ENCODE data around the gene CMTM8.

CMTM8 gene

DNA sequence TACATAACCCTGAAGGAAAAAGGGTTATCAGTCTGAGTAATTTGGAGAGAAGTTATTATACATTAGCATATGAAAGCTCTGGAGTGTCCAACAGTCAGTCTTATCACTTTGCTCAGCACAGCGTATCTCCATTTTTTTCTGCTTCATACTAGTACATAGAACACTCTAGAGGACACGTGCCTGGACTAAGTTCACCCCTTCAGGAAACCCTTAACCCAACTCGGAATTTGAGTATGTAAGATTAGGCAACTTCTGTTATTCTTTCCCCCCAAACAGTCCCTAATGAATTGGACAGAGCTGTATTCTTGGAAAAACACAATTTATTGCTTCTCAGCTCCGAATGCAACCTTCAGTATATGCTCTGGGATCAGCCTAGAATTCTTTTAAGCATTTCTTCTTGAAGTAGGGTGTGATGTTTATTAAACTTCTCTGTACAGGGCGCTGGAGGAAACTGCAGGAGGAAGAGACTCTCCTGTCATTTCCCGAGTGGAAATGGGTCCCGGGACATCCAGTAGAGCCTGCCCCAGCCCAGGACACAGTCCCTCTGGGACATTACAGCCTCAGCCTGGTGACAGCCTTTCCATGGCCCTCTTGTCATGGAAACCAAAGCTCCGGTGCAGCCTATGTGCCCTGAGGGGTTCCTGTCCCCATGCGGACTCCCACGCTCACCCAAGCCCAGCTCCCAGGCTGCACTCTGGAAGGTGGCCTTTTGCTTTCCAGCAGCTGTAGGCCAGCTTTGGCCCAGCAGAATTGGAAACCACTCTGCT, 37.3 kb upstream of the CMTM8 start:
- H2AFZ ChIP-seq (ENCODE audit: low read depth) = no peak overlapping the region

GRCh38 chr3:32202496-32202895, 36.0 kb upstream of the CMTM8 start:
- Histone ChIP-seq H3K27ac (no peak overlapping the region), H3K4me3 (IDR thresholded peaks at IDR 0.05; ENCODE audit: insufficient read depth, low read depth, low read length) (no peak overlapping the region)
- TF ChIP-seq, protein P1, sequence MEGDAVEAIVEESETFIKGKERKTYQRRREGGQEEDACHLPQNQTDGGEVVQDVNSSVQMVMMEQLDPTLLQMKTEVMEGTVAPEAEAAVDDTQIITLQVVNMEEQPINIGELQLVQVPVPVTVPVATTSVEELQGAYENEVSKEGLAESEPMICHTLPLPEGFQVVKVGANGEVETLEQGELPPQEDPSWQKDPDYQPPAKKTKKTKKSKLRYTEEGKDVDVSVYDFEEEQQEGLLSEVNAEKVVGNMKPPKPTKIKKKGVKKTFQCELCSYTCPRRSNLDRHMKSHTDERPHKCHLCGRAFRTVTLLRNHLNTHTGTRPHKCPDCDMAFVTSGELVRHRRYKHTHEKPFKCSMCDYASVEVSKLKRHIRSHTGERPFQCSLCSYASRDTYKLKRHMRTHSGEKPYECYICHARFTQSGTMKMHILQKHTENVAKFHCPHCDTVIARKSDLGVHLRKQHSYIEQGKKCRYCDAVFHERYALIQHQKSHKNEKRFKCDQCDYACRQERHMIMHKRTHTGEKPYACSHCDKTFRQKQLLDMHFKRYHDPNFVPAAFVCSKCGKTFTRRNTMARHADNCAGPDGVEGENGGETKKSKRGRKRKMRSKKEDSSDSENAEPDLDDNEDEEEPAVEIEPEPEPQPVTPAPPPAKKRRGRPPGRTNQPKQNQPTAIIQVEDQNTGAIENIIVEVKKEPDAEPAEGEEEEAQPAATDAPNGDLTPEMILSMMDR (conservative IDR thresholded peaks at IDR 0.05; ENCODE audit: low read depth, low read length) = no peak

More for the DNA sequence above, 37.3 kb upstream of the CMTM8 start:
- no peak overlapping the region for H3K4me3 ChIP-seq (IDR thresholded peaks at IDR 0.05; ENCODE audit: insufficient read depth, low read depth, low read length)
- no peaks in the 10 kb centered on the region for H3K79me2 ChIP-seq (ENCODE audit: insufficient read depth, low read depth)
- H3K4me1 ChIP-seq (ENCODE audit: low read depth, poor library complexity, severe bottlenecking) = no peaks in the 10 kb centered on the region
- no peak overlapping the region for H3K9ac ChIP-seq
- H3K36me3 ChIP-seq (ENCODE audit: insufficient read depth) = no peaks in the 10 kb centered on the region
- TF ChIP-seq, protein P1 (conservative IDR thresholded peaks at IDR 0.05; ENCODE audit: low read depth, low read length) = no peak
- H3K27ac ChIP-seq = no peak overlapping the region
- no peaks in the 10 kb centered on the region for H4K20me1 ChIP-seq (ENCODE audit: insufficient read depth)
- no peak overlapping the region for H3K4me2 ChIP-seq
- H3K27me3 ChIP-seq (ENCODE audit: insufficient read depth, low read depth) = no peaks in the 10 kb centered on the region

GRCh38 chr3:32203854-32204253, 34.6 kb upstream of the CMTM8 start:
- no peaks in the 10 kb centered on the region for H3K36me3 ChIP-seq (ENCODE audit: insufficient read depth)
- TF ChIP-seq, protein P1 (conservative IDR thresholded peaks at IDR 0.05; ENCODE audit: low read depth, low read length) = no peak
- H3K79me2 ChIP-seq (ENCODE audit: insufficient read depth, low read depth) = no peaks in the 10 kb centered on the region
- H3K4me1 ChIP-seq (ENCODE audit: low read depth, poor library complexity, severe bottlenecking) = no peaks in the 10 kb centered on the region
- no peak overlapping the region for H3K4me2 ChIP-seq
- no peaks in the 10 kb centered on the region for H4K20me1 ChIP-seq (ENCODE audit: insufficient read depth)
- no peak overlapping the region for H3K4me3 ChIP-seq (IDR thresholded peaks at IDR 0.05; ENCODE audit: insufficient read depth, low read depth, low read length)
- no peak overlapping the region for H3K27ac ChIP-seq
- no peaks in the 10 kb centered on the region for H3K27me3 ChIP-seq (ENCODE audit: insufficient read depth, low read depth)
- H2AFZ ChIP-seq (ENCODE audit: low read depth) = no peak overlapping the region
- no peak overlapping the region for H3K9ac ChIP-seq

More at GRCh38 chr3:32202496-32202895, 36.0 kb upstream of the CMTM8 start:
- Histone ChIP-seq H3K79me2 (ENCODE audit: insufficient read depth, low read depth) (no peaks in the 10 kb centered on the region), H2AFZ (ENCODE audit: low read depth) (no peak overlapping the region), H3K36me3 (ENCODE audit: insufficient read depth) (no peaks in the 10 kb centered on the region), H3K4me2 (no peak overlapping the region), H3K4me1 (ENCODE audit: low read depth, poor library complexity, severe bottlenecking) (no peaks in the 10 kb centered on the region), H3K27me3 (ENCODE audit: insufficient read depth, low read depth) (no peaks in the 10 kb centered on the region), H4K20me1 (ENCODE audit: insufficient read depth) (no peaks in the 10 kb centered on the region), H3K9ac (no peak overlapping the region)

DNA sequence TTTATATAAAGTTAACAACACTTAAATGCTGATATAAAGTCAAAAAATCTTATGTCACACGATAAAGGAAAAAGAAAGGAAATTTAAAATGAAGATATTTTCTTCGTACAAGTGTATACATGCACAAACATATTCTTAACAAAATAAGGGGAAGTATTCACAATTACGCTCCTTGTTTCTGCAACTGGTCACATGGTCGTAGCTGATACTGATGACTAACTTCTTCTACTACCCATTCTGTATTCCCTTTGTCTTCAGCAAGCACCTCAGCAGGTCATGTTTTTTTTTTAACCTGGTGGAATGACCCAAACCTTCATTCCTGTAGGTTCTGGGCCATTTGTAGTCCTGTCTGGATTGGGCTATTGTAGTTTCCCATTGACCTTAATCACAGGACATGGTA, 30.0 kb upstream of the CMTM8 start:
- Histone ChIP-seq H3K4me3 (IDR thresholded peaks at IDR 0.05; ENCODE audit: insufficient read depth, low read depth, low read length) (no peak overlapping the region), H3K4me2 (no peak overlapping the region), H3K36me3 (ENCODE audit: insufficient read depth) (no peaks in the 10 kb centered on the region), H2AFZ (ENCODE audit: low read depth) (no peak overlapping the region), H3K79me2 (ENCODE audit: insufficient read depth, low read depth) (no peaks in the 10 kb centered on the region), H4K20me1 (ENCODE audit: insufficient read depth) (no peaks in the 10 kb centered on the region), H3K27me3 (ENCODE audit: insufficient read depth, low read depth) (no peaks in the 10 kb centered on the region), H3K4me1 (ENCODE audit: low read depth, poor library complexity, severe bottlenecking) (no peaks in the 10 kb centered on the region), H3K9ac (no peak overlapping the region), H3K27ac (no peak overlapping the region)
- TF ChIP-seq, protein P1 (conservative IDR thresholded peaks at IDR 0.05; ENCODE audit: low read depth, low read length) = no peak

Measured in KMS-11 (cell line).